Stomach (tissue), 4 donors: ENCODE results near the gene NOTCH4.

Experiments used
- CTCF ChIP-seq, 7 experiments: fragments of 450-650 bp in 4 of 7; fragments of 200-600 bp in 3 of 7; sonication (generic) in 3 of 7; IDR thresholded peaks; one replicate each; pipeline ENCODE4 v1.5.1; 2016 to 2019; ENCODE audit warnings: antibody characterized with exemption in 7 of 7, control low read depth in 2 of 7, mild to moderate bottlenecking in 1 of 7
- EP300 ChIP-seq: sonication (generic); formaldehyde crosslinking; IDR thresholded peaks from one replicate; pipeline ENCODE4 v1.6.1; 2017; ENCODE audit warnings: antibody characterized with exemption
- POLR2A ChIP-seq, 4 donors: fragments of 450-650 bp; IDR thresholded peaks; one replicate each; pipeline ENCODE4 v1.6.1; 2016; ENCODE audit warnings: antibody characterized with exemption in 4 of 4, control low read depth in 2 of 4, mild to moderate bottlenecking in 1 of 4, moderate library complexity in 1 of 4
- POLR2AphosphoS5 ChIP-seq, 3 donors: sonication (generic); formaldehyde crosslinking; IDR thresholded peaks; one replicate each; pipeline ENCODE4 v1.6.1; 2016; ENCODE audit warnings: antibody characterized with exemption in 3 of 3

- TF ChIP-seq CTCF (IDR thresholded peaks at IDR 0.05) (no peak), POLR2A (IDR thresholded peaks at IDR 0.05) (no peak), EP300 (no peak), POLR2AphosphoS5 (IDR thresholded peaks at IDR 0.05) (no peak)
These were observed 28.6 kb upstream of the NOTCH4 start for GRCh38 chr6:32252331-32253009.
